22Rv1 (cell line): ENCODE measurements around the gene PRR29.
"Not testable (repeated sequence)": the region's sequence is repeated elsewhere in the genome, so short reads cannot be mapped to it uniquely, and the experiment has no call there.

ENCODE experiments used
- H3K27ac ChIP-seq: fragments of 450-650 bp; 2 replicates; pipeline ENCODE4 v1.5.1; 2017
- CTCF ChIP-seq: fragments of 450-650 bp; IDR thresholded peaks from 2 replicates; pipeline ENCODE4 v1.5.1; 2017; ENCODE audit warnings: mild to moderate bottlenecking
- ZFX ChIP-seq: fragments of 450-650 bp; IDR thresholded peaks from 2 replicates; pipeline ENCODE4 v1.6.1; 2017; ENCODE audit warnings: antibody characterized with exemption, borderline replicate concordance

The PRR29 gene

GRCh38 chr17:64004903-64005733 is 7.0 kb downstream of the PRR29 start:
- no peak overlapping the region for H3K27ac ChIP-seq
- TF ChIP-seq CTCF (no peak), ZFX (no peak)

- no peak overlapping the region for H3K27ac ChIP-seq
- TF ChIP-seq ZFX (no peak), CTCF (no peak)
Measured at GRCh38 chr17:64005734-64006167, 7.6 kb downstream of the PRR29 start.

- TF ChIP-seq ZFX (no peak), CTCF (no peak)
- no peak overlapping the region for H3K27ac ChIP-seq
Measured at GRCh38 chr17:64006361-64007088, 8.4 kb downstream of the PRR29 start.

- not testable (repeated sequence) for H3K27ac ChIP-seq
Measured at GRCh38 chr17:64007089-64007837, 9.1 kb downstream of the PRR29 start.

GRCh38 chr17:64007838-64008282 is 9.7 kb downstream of the PRR29 start:
- no peak overlapping the region for H3K27ac ChIP-seq
- TF ChIP-seq ZFX (no peak), CTCF (no peak)

GRCh38 chr17:64008346-64008745 is 10.2 kb downstream of the PRR29 start:
- no peak overlapping the region for H3K27ac ChIP-seq
- TF ChIP-seq CTCF (no peak), ZFX (no peak)

GRCh38 chr17:64008830-64009229 is 10.7 kb downstream of the PRR29 start:
- no peak for TF ChIP-seq CTCF
- TF ChIP-seq ZFX: no peak
- no peak overlapping the region for H3K27ac ChIP-seq
